HEK293 (cell line): ENCODE data around the gene ASPSCR1.

ENCODE experiments used
- KLF8 ChIP-seq: fragments of 450-650 bp; formaldehyde crosslinking; IDR thresholded peaks from 2 replicates; pipeline ENCODE4 v1.5.1; 2016; ENCODE audit warnings: missing biosample characterization, missing genetic modification characterization
- TCF7L2 ChIP-seq: IDR thresholded peaks from 2 replicates; pipeline ENCODE4 v1.6.1; 2011; ENCODE audit warnings: low read depth, mild to moderate bottlenecking, inconsistent platforms, low read length, moderate library complexity, borderline replicate concordance
- ZBTB7A ChIP-seq: fragments of 450-650 bp; formaldehyde crosslinking; IDR thresholded peaks from 2 replicates; pipeline ENCODE4 v1.5.1; 2016; ENCODE audit warnings: low read depth, missing biosample characterization, missing genetic modification characterization
- ZNF391 ChIP-seq: fragments of 450-650 bp; formaldehyde crosslinking; IDR thresholded peaks from 2 replicates; pipeline ENCODE4 v1.5.1; 2016; ENCODE audit warnings: low read depth, missing biosample characterization, missing genetic modification characterization, borderline replicate concordance
- ZNF549 ChIP-seq: fragments of 450-650 bp; IDR thresholded peaks from 2 replicates; pipeline ENCODE4 v1.5.1; 2018; ENCODE audit warnings: missing biosample characterization, missing genetic modification characterization, mild to moderate bottlenecking, inconsistent platforms, moderate library complexity
- ZNF600 ChIP-seq: fragments of 450-650 bp; formaldehyde crosslinking; IDR thresholded peaks from 2 replicates; pipeline ENCODE4 v1.5.1; 2016; ENCODE audit warnings: missing biosample characterization, missing genetic modification characterization
- ZNF624 ChIP-seq: fragments of 450-650 bp; formaldehyde crosslinking; IDR thresholded peaks from 2 replicates; pipeline ENCODE4 v1.5.1; 2017; ENCODE audit warnings: missing biosample characterization, missing genetic modification characterization
- ZNF660 ChIP-seq: fragments of 450-650 bp; IDR thresholded peaks from 2 replicates; pipeline ENCODE4 v1.5.1; 2018; ENCODE audit warnings: missing biosample characterization, mild to moderate bottlenecking, missing genetic modification characterization
- ZNF837 ChIP-seq: fragments of 450-650 bp; formaldehyde crosslinking; IDR thresholded peaks from 2 replicates; pipeline ENCODE4 v1.5.1; 2016; ENCODE audit warnings: missing biosample characterization, missing genetic modification characterization
- TF ChIP-seq, protein P1 (sequence below): fragments of 450-650 bp; formaldehyde crosslinking; IDR thresholded peaks from 2 replicates; pipeline ENCODE4 v1.5.1; 2016; ENCODE audit warnings: missing biosample characterization, missing genetic modification characterization
- TF ChIP-seq, protein P2 (sequence below): fragments of 450-650 bp; formaldehyde crosslinking; IDR thresholded peaks from 2 replicates; pipeline ENCODE4 v1.5.1; 2017; ENCODE audit warnings: missing biosample characterization, missing genetic modification characterization

GRCh38 chr17:82018989-82019689 is 41.7 kb downstream of the ASPSCR1 start:
- TF ChIP-seq, protein P1, sequence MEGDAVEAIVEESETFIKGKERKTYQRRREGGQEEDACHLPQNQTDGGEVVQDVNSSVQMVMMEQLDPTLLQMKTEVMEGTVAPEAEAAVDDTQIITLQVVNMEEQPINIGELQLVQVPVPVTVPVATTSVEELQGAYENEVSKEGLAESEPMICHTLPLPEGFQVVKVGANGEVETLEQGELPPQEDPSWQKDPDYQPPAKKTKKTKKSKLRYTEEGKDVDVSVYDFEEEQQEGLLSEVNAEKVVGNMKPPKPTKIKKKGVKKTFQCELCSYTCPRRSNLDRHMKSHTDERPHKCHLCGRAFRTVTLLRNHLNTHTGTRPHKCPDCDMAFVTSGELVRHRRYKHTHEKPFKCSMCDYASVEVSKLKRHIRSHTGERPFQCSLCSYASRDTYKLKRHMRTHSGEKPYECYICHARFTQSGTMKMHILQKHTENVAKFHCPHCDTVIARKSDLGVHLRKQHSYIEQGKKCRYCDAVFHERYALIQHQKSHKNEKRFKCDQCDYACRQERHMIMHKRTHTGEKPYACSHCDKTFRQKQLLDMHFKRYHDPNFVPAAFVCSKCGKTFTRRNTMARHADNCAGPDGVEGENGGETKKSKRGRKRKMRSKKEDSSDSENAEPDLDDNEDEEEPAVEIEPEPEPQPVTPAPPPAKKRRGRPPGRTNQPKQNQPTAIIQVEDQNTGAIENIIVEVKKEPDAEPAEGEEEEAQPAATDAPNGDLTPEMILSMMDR (tag by site-specific recombination) = no peak
- TF ChIP-seq ZNF837 = no peak
- TF ChIP-seq ZBTB7A (tag by site-specific recombination) = no peak
- TF ChIP-seq ZNF624 (tag by site-specific recombination) = no peak
- TF ChIP-seq, protein P2, sequence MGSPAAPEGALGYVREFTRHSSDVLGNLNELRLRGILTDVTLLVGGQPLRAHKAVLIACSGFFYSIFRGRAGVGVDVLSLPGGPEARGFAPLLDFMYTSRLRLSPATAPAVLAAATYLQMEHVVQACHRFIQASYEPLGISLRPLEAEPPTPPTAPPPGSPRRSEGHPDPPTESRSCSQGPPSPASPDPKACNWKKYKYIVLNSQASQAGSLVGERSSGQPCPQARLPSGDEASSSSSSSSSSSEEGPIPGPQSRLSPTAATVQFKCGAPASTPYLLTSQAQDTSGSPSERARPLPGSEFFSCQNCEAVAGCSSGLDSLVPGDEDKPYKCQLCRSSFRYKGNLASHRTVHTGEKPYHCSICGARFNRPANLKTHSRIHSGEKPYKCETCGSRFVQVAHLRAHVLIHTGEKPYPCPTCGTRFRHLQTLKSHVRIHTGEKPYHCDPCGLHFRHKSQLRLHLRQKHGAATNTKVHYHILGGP (tag by site-specific recombination) = no peak
- no peak for TF ChIP-seq ZNF600 (tag by site-specific recombination)
- TF ChIP-seq ZNF391 (tag by site-specific recombination) = no peak
- TF ChIP-seq ZNF660 (tag by site-specific recombination) = no peak
- TF ChIP-seq TCF7L2 = no peak
- TF ChIP-seq KLF8 (tag by site-specific recombination) = no peak
- TF ChIP-seq ZNF549 = no peak
